Smooth muscle cell (in vitro differentiated cells): ENCODE data around the gene MRAP. TPM values are rescaled to one million over a fixed set of nuclear protein-coding genes. Genes with fewer than 3 reads are reported as not detected.

Source experiments
- DNase-seq: peaks from one replicate; lab custom pipeline; 2025; ENCODE audit not compliant: unreplicated experiment; lab: John Stamatoyannopoulos, UW
- H2AFZ ChIP-seq: fragments of 200-600 bp; sonication (generic); 2 replicates; pipeline ENCODE4 v1.6.0; 2016; ENCODE audit warnings: antibody characterized with exemption, low read depth, mild to moderate bottlenecking
- H3F3A ChIP-seq: fragments of 200-600 bp; sonication (generic); 2 replicates; pipeline ENCODE4 v1.6.0; 2017; ENCODE audit warnings: antibody characterized with exemption, low read depth
- H3K27ac ChIP-seq: fragments of 200-600 bp; sonication (generic); 2 replicates; pipeline ENCODE4 v1.5.1; 2016; ENCODE audit warnings: low read depth, mild to moderate bottlenecking
- H3K27me3 ChIP-seq: fragments of 200-600 bp; sonication (generic); 2 replicates; pipeline ENCODE4 v1.6.1; 2016; ENCODE audit warnings: low read depth, mild to moderate bottlenecking
- H3K36me3 ChIP-seq: fragments of 200-600 bp; sonication (generic); 2 replicates; pipeline ENCODE4 v1.5.1; 2016; ENCODE audit warnings: low read depth
- H3K4me1 ChIP-seq: fragments of 200-600 bp; sonication (generic); 2 replicates; pipeline ENCODE4 v1.5.1; 2016; ENCODE audit warnings: low read depth
- H3K4me2 ChIP-seq: fragments of 200-600 bp; sonication (generic); 2 replicates; pipeline ENCODE4 v1.6.0; 2016; ENCODE audit warnings: mild to moderate bottlenecking
- H3K4me3 ChIP-seq: fragments of 200-600 bp; sonication (generic); 2 replicates; pipeline ENCODE4 v1.5.1; 2016; ENCODE audit warnings: mild to moderate bottlenecking
- H3K79me2 ChIP-seq: fragments of 200-600 bp; sonication (generic); 2 replicates; pipeline ENCODE4 v1.6.0; 2016; ENCODE audit warnings: low read depth, mild to moderate bottlenecking
- H3K9ac ChIP-seq: fragments of 200-600 bp; sonication (generic); 2 replicates; pipeline ENCODE4 v1.6.0; 2016; ENCODE audit warnings: low read depth
- H3K9me3 ChIP-seq: fragments of 200-600 bp; sonication (generic); replicated peaks from 2 replicates; pipeline ENCODE4 v1.5.1; 2016; ENCODE audit warnings: low read depth
- H4K20me1 ChIP-seq: fragments of 200-600 bp; sonication (generic); 2 replicates; pipeline ENCODE4 v1.6.0; 2016; ENCODE audit warnings: low read depth
- WGBS: methylation state at CpG from one replicate; pipeline ENCODE4 v1.1.7; 2016; ENCODE audit warnings: low lambda C conversion rate; 5-methylcytosine and 5-hydroxymethylcytosine counted together
- polyA plus RNA-seq: library from polyadenylated mRNA; unstranded; fragments of >200 nt; fragmentation: Nextera tagmentation; extraction: Ambion mirVana; gene quantifications from 2 replicates; pipeline ENCODE4 v1.2.1, GENCODE V29; 2016
- total RNA-seq: library from RNA; depleted of rRNA; stranded (reverse); fragments of >200 nt; gene quantifications from 2 replicates; pipeline ENCODE4 v1.2.3, GENCODE V29; 2014
- TF ChIP-seq, protein P1 (sequence below): fragments of 200-600 bp; sonication (generic); IDR thresholded peaks from 2 replicates; pipeline ENCODE4 v1.5.1; 2017; ENCODE audit warnings: borderline replicate concordance, mild to moderate bottlenecking, antibody characterized with exemption; ENCODE audit not compliant: insufficient read depth, poor library complexity, severe bottlenecking

Gene MRAP
- total and polyA plus RNA-seq, 2 experiments from 2014 or later, result not detected

DNA sequence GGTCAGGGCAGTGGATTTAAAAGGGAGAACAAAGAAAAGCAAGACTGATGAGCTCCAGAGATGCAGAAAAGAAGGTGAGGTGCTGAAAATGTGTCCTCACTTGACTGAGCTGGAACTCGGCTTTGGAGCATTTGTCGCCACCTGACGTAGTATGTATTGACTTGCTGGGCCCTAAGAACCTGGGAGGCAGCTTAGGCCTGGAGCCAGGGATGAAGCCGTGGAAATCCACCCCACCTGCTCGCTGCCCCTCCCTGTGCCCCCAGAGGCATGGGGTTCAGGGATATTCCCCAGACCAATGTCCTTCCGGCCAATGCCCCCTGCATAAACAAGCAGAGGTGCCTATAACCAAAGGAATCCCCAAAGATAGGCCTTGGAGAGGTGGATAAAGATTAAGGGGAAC lies 14.3 kb downstream of the MRAP start:
- Histone ChIP-seq H3K27ac (no peak overlapping the region), H3K36me3 (no peaks in the 10 kb centered on the region), H3K9ac (no peak overlapping the region), H3K4me3 (no peak overlapping the region), H3K27me3 (no peaks in the 10 kb centered on the region), H3K79me2 (no peaks in the 10 kb centered on the region), H2AFZ (no peak overlapping the region), H3K4me2 (no peak overlapping the region), H3K4me1 (no peaks in the 10 kb centered on the region), H4K20me1 (no peaks in the 10 kb centered on the region), H3F3A (no peaks in the 10 kb centered on the region), H3K9me3 (no peaks in the 10 kb centered on the region)
- TF ChIP-seq, protein P1, sequence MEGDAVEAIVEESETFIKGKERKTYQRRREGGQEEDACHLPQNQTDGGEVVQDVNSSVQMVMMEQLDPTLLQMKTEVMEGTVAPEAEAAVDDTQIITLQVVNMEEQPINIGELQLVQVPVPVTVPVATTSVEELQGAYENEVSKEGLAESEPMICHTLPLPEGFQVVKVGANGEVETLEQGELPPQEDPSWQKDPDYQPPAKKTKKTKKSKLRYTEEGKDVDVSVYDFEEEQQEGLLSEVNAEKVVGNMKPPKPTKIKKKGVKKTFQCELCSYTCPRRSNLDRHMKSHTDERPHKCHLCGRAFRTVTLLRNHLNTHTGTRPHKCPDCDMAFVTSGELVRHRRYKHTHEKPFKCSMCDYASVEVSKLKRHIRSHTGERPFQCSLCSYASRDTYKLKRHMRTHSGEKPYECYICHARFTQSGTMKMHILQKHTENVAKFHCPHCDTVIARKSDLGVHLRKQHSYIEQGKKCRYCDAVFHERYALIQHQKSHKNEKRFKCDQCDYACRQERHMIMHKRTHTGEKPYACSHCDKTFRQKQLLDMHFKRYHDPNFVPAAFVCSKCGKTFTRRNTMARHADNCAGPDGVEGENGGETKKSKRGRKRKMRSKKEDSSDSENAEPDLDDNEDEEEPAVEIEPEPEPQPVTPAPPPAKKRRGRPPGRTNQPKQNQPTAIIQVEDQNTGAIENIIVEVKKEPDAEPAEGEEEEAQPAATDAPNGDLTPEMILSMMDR, result no peak
- over 99% methylated on average over 6 of the region's 6 CpGs for WGBS
- no peak for DNase-seq

GRCh38 chr21:32314806-32315205 lies 16.2 kb downstream of the MRAP start:
- Histone ChIP-seq H3K79me2 (no peaks in the 10 kb centered on the region), H2AFZ (no peak overlapping the region), H3K4me3 (no peak overlapping the region), H3F3A (no peaks in the 10 kb centered on the region), H4K20me1 (no peaks in the 10 kb centered on the region), H3K27me3 (no peaks in the 10 kb centered on the region), H3K36me3 (peaks cover 6% of the 10 kb centered on the region), H3K4me1 (no peaks in the 10 kb centered on the region), H3K27ac (no peak overlapping the region), H3K4me2 (no peak overlapping the region), H3K9me3 (no peaks in the 10 kb centered on the region), H3K9ac (no peak overlapping the region)
- TF ChIP-seq, protein P1, result no peak
- DNase-seq, result no peak
- WGBS, result 95% methylated on average over 16 of the region's 16 CpGs

- no peak overlapping the region for H3K4me2 ChIP-seq
- H3F3A ChIP-seq, result no peaks in the 10 kb centered on the region
- no peak overlapping the region for H2AFZ ChIP-seq
- H3K27ac ChIP-seq, result no peak overlapping the region
- no peaks in the 10 kb centered on the region for H3K4me1 ChIP-seq
- no peaks in the 10 kb centered on the region for H3K79me2 ChIP-seq
- TF ChIP-seq, protein P1, result no peak
- H4K20me1 ChIP-seq, result no peaks in the 10 kb centered on the region
- H3K9ac ChIP-seq, result no peak overlapping the region
- H3K9me3 ChIP-seq, result no peaks in the 10 kb centered on the region
- no peak for DNase-seq
- no peak overlapping the region for H3K4me3 ChIP-seq
- no peaks in the 10 kb centered on the region for H3K27me3 ChIP-seq
- peaks cover 6% of the 10 kb centered on the region for H3K36me3 ChIP-seq
- WGBS, result 95% methylated on average over 14 of the region's 14 CpGs
Measured at GRCh38 chr21:32315511-32316281, 17.0 kb downstream of the MRAP start.
